D721Med (cell line): ENCODE results near the gene PCDH17.

Experiments
- DNase-seq: peaks from one replicate; pipeline ENCODE4 v3.0.0; 2011; ENCODE audit warnings: low spot score; ENCODE audit not compliant: insufficient read length
- FAIRE-seq: peaks from 2 replicates; lab custom pipeline; 2011; peaks lifted over from hg19 to GRCh38; lab: Jason Lieb, UNC
- TF ChIP-seq, protein P1 (sequence below): IDR thresholded peaks from 2 replicates; pipeline ENCODE4 v1.5.1; 2012; ENCODE audit warnings: mild to moderate bottlenecking, control low read depth; ENCODE audit not compliant: insufficient read depth; ENCODE audit errors: missing control alignments

The PCDH17 gene, protein sequence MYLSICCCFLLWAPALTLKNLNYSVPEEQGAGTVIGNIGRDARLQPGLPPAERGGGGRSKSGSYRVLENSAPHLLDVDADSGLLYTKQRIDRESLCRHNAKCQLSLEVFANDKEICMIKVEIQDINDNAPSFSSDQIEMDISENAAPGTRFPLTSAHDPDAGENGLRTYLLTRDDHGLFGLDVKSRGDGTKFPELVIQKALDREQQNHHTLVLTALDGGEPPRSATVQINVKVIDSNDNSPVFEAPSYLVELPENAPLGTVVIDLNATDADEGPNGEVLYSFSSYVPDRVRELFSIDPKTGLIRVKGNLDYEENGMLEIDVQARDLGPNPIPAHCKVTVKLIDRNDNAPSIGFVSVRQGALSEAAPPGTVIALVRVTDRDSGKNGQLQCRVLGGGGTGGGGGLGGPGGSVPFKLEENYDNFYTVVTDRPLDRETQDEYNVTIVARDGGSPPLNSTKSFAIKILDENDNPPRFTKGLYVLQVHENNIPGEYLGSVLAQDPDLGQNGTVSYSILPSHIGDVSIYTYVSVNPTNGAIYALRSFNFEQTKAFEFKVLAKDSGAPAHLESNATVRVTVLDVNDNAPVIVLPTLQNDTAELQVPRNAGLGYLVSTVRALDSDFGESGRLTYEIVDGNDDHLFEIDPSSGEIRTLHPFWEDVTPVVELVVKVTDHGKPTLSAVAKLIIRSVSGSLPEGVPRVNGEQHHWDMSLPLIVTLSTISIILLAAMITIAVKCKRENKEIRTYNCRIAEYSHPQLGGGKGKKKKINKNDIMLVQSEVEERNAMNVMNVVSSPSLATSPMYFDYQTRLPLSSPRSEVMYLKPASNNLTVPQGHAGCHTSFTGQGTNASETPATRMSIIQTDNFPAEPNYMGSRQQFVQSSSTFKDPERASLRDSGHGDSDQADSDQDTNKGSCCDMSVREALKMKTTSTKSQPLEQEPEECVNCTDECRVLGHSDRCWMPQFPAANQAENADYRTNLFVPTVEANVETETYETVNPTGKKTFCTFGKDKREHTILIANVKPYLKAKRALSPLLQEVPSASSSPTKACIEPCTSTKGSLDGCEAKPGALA (N-terminal part only)

DNA sequence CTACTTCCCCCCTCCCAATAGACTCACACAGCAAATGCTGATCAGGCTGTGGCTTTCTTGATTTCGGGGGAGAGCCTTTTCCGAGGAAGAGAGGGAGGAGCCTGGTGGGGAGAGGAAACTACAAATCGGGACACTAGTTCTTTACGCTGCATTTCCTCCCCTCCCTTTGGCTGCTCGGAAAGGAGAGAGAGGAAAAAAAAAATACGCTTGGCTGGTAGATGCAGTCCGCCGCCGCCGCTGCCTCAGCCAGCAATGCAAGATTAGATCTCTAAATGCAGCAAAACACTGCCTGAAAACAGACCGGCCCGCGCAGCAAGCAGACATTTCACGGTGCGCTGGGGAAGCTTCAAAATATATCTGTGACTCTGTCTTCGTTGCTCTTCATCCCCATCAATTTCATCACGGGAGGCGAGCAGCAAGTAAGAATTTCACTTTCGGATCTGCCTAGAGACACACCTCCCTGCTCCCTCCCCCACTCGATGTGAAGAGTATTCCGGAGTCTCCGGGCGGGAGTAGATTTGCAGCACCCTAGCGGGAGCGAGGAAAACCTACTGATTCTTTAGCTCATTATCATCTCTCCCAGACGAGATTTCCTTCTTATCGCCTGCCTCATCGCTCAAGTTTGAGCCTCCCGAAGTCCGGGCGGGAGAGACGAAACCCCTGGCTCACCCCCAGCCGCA is at the start of gene PCDH17:
Gene PCDH17 (plus strand): TSS at position 149 of the 680 bp plus-strand sequence. CDS start 803 bp downstream, outside the sequence.
- FAIRE-seq, result no peak
- DNase-seq, result no peak
- TF ChIP-seq, protein P1, sequence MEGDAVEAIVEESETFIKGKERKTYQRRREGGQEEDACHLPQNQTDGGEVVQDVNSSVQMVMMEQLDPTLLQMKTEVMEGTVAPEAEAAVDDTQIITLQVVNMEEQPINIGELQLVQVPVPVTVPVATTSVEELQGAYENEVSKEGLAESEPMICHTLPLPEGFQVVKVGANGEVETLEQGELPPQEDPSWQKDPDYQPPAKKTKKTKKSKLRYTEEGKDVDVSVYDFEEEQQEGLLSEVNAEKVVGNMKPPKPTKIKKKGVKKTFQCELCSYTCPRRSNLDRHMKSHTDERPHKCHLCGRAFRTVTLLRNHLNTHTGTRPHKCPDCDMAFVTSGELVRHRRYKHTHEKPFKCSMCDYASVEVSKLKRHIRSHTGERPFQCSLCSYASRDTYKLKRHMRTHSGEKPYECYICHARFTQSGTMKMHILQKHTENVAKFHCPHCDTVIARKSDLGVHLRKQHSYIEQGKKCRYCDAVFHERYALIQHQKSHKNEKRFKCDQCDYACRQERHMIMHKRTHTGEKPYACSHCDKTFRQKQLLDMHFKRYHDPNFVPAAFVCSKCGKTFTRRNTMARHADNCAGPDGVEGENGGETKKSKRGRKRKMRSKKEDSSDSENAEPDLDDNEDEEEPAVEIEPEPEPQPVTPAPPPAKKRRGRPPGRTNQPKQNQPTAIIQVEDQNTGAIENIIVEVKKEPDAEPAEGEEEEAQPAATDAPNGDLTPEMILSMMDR, result no peak

DNA sequence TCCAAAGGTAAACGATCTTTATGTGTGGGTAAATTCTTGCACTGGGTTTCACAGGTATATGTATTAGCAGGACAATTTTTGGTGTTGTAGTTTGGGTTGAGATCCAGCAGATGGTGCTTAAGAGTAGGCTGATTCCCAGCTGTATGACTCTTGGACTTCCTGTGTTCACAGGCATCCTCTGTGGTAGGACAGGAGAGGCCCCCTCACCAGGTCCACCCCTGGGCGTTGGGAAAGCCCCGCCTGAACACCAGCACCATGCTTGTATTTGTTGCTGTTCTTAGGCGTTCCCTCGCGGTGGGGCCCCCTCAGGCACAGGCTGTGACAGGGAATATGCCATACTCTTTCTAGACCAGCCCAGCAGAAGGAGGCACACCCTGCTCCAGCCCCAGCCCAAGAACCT is 49.5 kb upstream of the PCDH17 start:
- no peak for DNase-seq
- TF ChIP-seq, protein P1, result no peak
- no peak for FAIRE-seq

DNA sequence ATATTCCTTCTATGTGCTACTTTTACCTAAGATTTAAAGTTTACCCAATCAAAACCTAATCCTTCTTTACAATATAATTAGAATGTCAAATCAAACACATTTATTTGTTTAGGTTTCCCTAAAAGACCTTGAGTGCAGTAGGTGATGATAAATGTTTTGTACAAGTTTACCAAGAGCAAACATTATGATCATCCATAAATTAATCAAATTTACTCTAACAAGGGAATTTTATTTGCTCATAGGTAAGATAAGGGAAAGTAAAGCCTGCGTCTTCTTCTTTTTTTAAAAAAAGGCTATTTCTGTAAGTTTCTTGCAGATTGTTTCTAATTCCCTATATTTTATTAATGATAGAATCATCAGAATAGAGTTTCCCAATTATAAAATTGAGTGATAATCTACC is 48.0 kb upstream of the PCDH17 start:
- TF ChIP-seq, protein P1, result no peak
- DNase-seq (no peak), FAIRE-seq (no peak)

DNA sequence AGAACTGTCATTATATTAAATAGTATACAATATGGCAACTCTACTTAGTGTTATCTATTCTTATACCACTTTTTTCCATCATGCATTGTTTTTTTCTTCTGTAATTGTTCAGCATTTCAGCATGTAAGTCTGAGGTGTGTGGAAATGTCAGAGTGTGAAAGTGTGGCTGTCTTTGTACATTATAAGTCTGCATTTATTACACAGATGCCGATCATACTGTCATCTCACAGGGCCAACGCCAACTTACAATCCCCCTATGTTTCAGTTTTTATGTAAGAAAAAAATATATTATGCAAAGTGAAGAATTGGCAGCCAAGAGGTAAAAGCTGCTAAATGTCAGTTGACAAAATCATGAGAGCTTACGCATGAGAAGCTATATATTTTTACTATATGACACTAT is 42.9 kb upstream of the PCDH17 start:
- no peak for DNase-seq
- FAIRE-seq, result no peak
- TF ChIP-seq, protein P1, result no peak

DNA sequence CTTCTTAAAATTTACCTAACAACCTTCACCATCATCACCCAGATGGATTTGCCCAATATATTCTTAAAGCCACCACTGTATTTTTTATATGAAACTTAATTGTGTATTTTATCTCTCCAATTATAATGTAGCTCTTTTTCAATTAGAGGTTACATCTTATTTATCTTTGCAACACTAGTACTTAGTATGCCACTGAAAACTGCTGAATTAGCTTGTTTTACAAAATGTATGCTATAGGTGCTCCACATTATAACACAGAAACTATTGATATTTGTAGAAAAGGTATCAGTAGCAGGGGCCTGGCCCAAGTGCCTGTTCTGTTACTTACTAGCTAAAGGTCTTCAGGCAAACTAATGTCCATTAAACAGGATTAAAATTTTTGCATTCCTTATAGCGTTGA is 35.8 kb upstream of the PCDH17 start:
- TF ChIP-seq, protein P1, result no peak
- DNase-seq (no peak), FAIRE-seq (no peak)

DNA sequence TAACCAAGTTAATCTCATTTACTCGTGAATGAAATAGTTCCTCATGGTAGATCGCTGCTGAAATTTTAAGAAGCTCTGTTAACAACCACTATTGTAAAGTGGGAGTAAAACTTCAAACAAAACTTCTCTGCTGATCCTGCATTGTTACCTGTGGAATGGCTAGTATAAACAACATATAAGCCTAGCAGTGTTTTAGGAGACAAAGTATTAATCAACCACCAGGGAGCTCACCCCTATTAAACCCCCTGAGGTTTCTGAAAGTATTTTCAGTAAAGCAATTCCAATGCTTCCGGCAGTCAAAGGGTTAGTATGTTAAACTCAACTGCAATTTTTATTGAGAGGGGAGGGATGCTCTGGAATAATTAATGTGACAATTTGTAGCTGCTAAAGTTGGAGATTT is 30.0 kb upstream of the PCDH17 start:
- no peak for FAIRE-seq
- no peak for DNase-seq

More for the DNA sequence above, 30.0 kb upstream of the PCDH17 start:
- TF ChIP-seq, protein P1, result no peak
